ENCODE results near the gene IMPA2. TPM values are rescaled to one million over a fixed set of nuclear protein-coding genes. Genes with fewer than 3 reads are reported as not detected.

Gene IMPA2
- polyA plus RNA-seq, 1 donor (not counting 4 experiments of a cell fraction or from before 2014, with no cell fraction given), result 17.6 TPM

- Histone ChIP-seq H3K36me3 (ENCODE audit: control insufficient read depth in 2 of 2, extremely low read depth in 1 of 2, insufficient read depth in 2 of 2, low read length in 2 of 2) (peaks cover 0 to 2% of the 10 kb centered on the region in 2 experiments), H4K20me1 (ENCODE audit: control insufficient read depth, extremely low read depth, insufficient read depth, low read length) (peaks cover 5% of the 10 kb centered on the region), H3K4me2 (ENCODE audit: control insufficient read depth, extremely low read depth, insufficient read depth, low read depth, low read length) (no peak overlapping the region), H2AFZ (ENCODE audit: control insufficient read depth, low read length) (no peak overlapping the region), H3K4me1 (ENCODE audit: control insufficient read depth, extremely low read depth, insufficient read depth, low read length) (peaks cover 14% of the 10 kb centered on the region), H3K27me3 (ENCODE audit: control insufficient read depth, extremely low read depth, insufficient read depth, low read length) (no peaks in the 10 kb centered on the region), H3K4me3 (ENCODE audit: control insufficient read depth in 2 of 3, extremely low read depth in 1 of 3, insufficient read depth in 2 of 3, low read depth in 1 of 3, low read length in 3 of 3) (no peak overlapping the region), H3K9ac (ENCODE audit: control insufficient read depth, extremely low read depth, insufficient read depth, low read length) (no peak overlapping the region), H3K9me1 (ENCODE audit: control insufficient read depth, extremely low read depth, insufficient read depth, low read length) (no peaks in the 10 kb centered on the region), H3K79me2 (ENCODE audit: control insufficient read depth, insufficient read depth, low read length) (no peaks in the 10 kb centered on the region), H3K9me3 (ENCODE audit: control insufficient read depth, low read depth, low read length) (no peaks in the 10 kb centered on the region), H3K27ac (ENCODE audit: control insufficient read depth, insufficient read depth, low read length) (no peak overlapping the region)
- no peak for FAIRE-seq
- TF ChIP-seq CTCF (optimal IDR thresholded peaks at IDR 0.05 in 1 of 3, IDR thresholded peaks at IDR 0.05 in 1 of 3, conservative IDR thresholded peaks at IDR 0.05 in 1 of 3; ENCODE audit: extremely low read depth in 1 of 3, insufficient read depth in 2 of 3, low read length in 3 of 3) (no peak), EZH2 (IDR thresholded peaks at IDR 0.05; ENCODE audit: low read length) (no peak)
- dilution Hi-C loops (cut with MboI; ENCODE audit: extremely low pct_ligation_motif_present, low sequenced_read_pairs), result no loop called here
- DNase-seq (ENCODE audit: low read depth, low spot score), result no peak
Measured at GRCh38 chr18:12001421-12001820, 20.1 kb downstream of the IMPA2 start.

- Histone ChIP-seq H3K9ac (ENCODE audit: control insufficient read depth, extremely low read depth, insufficient read depth, low read length) (no peak overlapping the region), H3K27ac (ENCODE audit: control insufficient read depth, insufficient read depth, low read length) (no peak overlapping the region), H3K9me3 (ENCODE audit: control insufficient read depth, low read depth, low read length) (no peaks in the 10 kb centered on the region), H4K20me1 (ENCODE audit: control insufficient read depth, extremely low read depth, insufficient read depth, low read length) (peaks cover 5% of the 10 kb centered on the region), H3K36me3 (ENCODE audit: control insufficient read depth in 2 of 2, extremely low read depth in 1 of 2, insufficient read depth in 2 of 2, low read length in 2 of 2) (peaks cover 0 to 2% of the 10 kb centered on the region in 2 experiments), H3K9me1 (ENCODE audit: control insufficient read depth, extremely low read depth, insufficient read depth, low read length) (no peaks in the 10 kb centered on the region), H3K27me3 (ENCODE audit: control insufficient read depth, extremely low read depth, insufficient read depth, low read length) (no peaks in the 10 kb centered on the region), H3K4me2 (ENCODE audit: control insufficient read depth, extremely low read depth, insufficient read depth, low read depth, low read length) (no peak overlapping the region), H3K79me2 (ENCODE audit: control insufficient read depth, insufficient read depth, low read length) (no peaks in the 10 kb centered on the region), H3K4me3 (ENCODE audit: control insufficient read depth in 2 of 3, extremely low read depth in 1 of 3, insufficient read depth in 2 of 3, low read depth in 1 of 3, low read length in 3 of 3) (no peak overlapping the region), H2AFZ (ENCODE audit: control insufficient read depth, low read length) (no peak overlapping the region), H3K4me1 (ENCODE audit: control insufficient read depth, extremely low read depth, insufficient read depth, low read length) (peaks cover 14% of the 10 kb centered on the region)
- dilution Hi-C loops (cut with MboI; ENCODE audit: extremely low pct_ligation_motif_present, low sequenced_read_pairs), result no loop called here
- FAIRE-seq (no peak), DNase-seq (ENCODE audit: low read depth, low spot score) (no peak)
- TF ChIP-seq CTCF (optimal IDR thresholded peaks at IDR 0.05 in 1 of 3, IDR thresholded peaks at IDR 0.05 in 1 of 3, conservative IDR thresholded peaks at IDR 0.05 in 1 of 3; ENCODE audit: extremely low read depth in 1 of 3, insufficient read depth in 2 of 3, low read length in 3 of 3), result no peak
- TF ChIP-seq EZH2 (IDR thresholded peaks at IDR 0.05; ENCODE audit: low read length), result no peak
Measured at GRCh38 chr18:12003894-12004293, 22.6 kb downstream of the IMPA2 start.

Data from keratinocyte (primary cell).